Activated naive CD4-positive, alpha-beta T cell treated with anti-CD3 and anti-CD28 coated beads, Interleukin-2, amount 50 U/mL, for 72 hours (primary cell): ENCODE results near the gene KLF13. TPM values are rescaled to one million over a fixed set of nuclear protein-coding genes. Genes with fewer than 3 reads are reported as not detected.

ENCODE experiments used
- ATAC-seq, 2 donors: fragments of 150-1000 bp; cut with Tn5 transposase; 2 replicates each; pipeline ENCODE4 v1.10.0; 2021; ENCODE audit warnings: mild to moderate bottlenecking in 2 of 2, moderate library complexity in 2 of 2
- DNase-seq, 2 donors: peaks; one replicate each; pipeline ENCODE4 v3.0.0; 2021 to 2022; ENCODE audit warnings: low spot score in 2 of 2
- H3K27ac Mint-ChIP-seq, 2 donors: one replicate each; pipeline ENCODE4 v1.8.0; 2022; ENCODE audit warnings: mild to moderate bottlenecking in 2 of 2, mixed read lengths in 2 of 2
- H3K36me3 Mint-ChIP-seq, 2 donors: one replicate each; pipeline ENCODE4 v1.8.0; 2022; ENCODE audit warnings: mixed read lengths in 2 of 2
- H3K9me3 Mint-ChIP-seq, 2 donors: one replicate each; pipeline ENCODE4 v1.8.0; 2022; ENCODE audit warnings: mixed read lengths in 2 of 2
- total RNA-seq, 2 donors: library from RNA; stranded (reverse); gene quantifications; one replicate each; pipeline ENCODE4 v1.2.3, GENCODE V29; 2022

The KLF13 gene
- total RNA-seq, 2 donors from 2014 or later = 124 to 161 TPM

- H3K36me3 Mint-ChIP-seq = no peaks in the 10 kb centered on the region
- H3K9me3 Mint-ChIP-seq = no peaks in the 10 kb centered on the region
- DNase-seq (peak in 1 of 2 donors; percentile 44), ATAC-seq (no peak)
- H3K27ac Mint-ChIP-seq = peak overlapping the region in 1 of 2 donors; percentile 44
Measured at GRCh38 chr15:31296646-31297574, 29.7 kb upstream of the KLF13 start.

- DNase-seq = peak in 1 of 2 donors; percentile 31
- H3K36me3 Mint-ChIP-seq = no peaks in the 10 kb centered on the region
- H3K9me3 Mint-ChIP-seq = no peaks in the 10 kb centered on the region
- no peak for ATAC-seq
- H3K27ac Mint-ChIP-seq = peak overlapping the region in 1 of 2 donors; percentile 44
Measured at GRCh38 chr15:31297575-31298456, 28.8 kb upstream of the KLF13 start.

- DNase-seq (peak in 1 of 2 donors; percentile 52), ATAC-seq (no peak)
- no peaks in the 10 kb centered on the region for H3K36me3 Mint-ChIP-seq
- no peaks in the 10 kb centered on the region for H3K9me3 Mint-ChIP-seq
- H3K27ac Mint-ChIP-seq = no peak overlapping the region
Measured at GRCh38 chr15:31298707-31299172, 27.9 kb upstream of the KLF13 start.

GRCh38 chr15:31300208-31300661 is 26.4 kb upstream of the KLF13 start:
- DNase-seq = peak in 1 of 2 donors; percentile 50
- Mint-ChIP-seq H3K27ac (no peak overlapping the region), H3K36me3 (no peaks in the 10 kb centered on the region), H3K9me3 (no peaks in the 10 kb centered on the region)
- ATAC-seq = no peak

GRCh38 chr15:31300981-31301672 is 25.5 kb upstream of the KLF13 start:
- ATAC-seq = no peak
- Mint-ChIP-seq H3K9me3 (no peaks in the 10 kb centered on the region), H3K36me3 (no peaks in the 10 kb centered on the region), H3K27ac (no peak overlapping the region)
- DNase-seq = no peak

GRCh38 chr15:31301673-31301990 is 25.0 kb upstream of the KLF13 start:
- Mint-ChIP-seq H3K9me3 (no peaks in the 10 kb centered on the region), H3K27ac (no peak overlapping the region), H3K36me3 (no peaks in the 10 kb centered on the region)
- ATAC-seq (no peak), DNase-seq (no peak)

- Mint-ChIP-seq H3K36me3 (no peaks in the 10 kb centered on the region), H3K27ac (peak overlapping the region; percentile 39 to 53), H3K9me3 (no peaks in the 10 kb centered on the region)
- DNase-seq = peak in 1 of 2 donors; percentile 35
- no peak for ATAC-seq
Measured at GRCh38 chr15:31302029-31302657, 24.5 kb upstream of the KLF13 start.

- Mint-ChIP-seq H3K9me3 (no peaks in the 10 kb centered on the region), H3K27ac (peak overlapping the region in 1 of 2 donors; percentile 39), H3K36me3 (no peaks in the 10 kb centered on the region)
- peak in 1 of 2 donors; percentile 45 for DNase-seq
- peak; percentile 33 to 51 for ATAC-seq
Measured at GRCh38 chr15:31302778-31303725, 23.6 kb upstream of the KLF13 start.

GRCh38 chr15:31303726-31304648 is 22.6 kb upstream of the KLF13 start:
- Mint-ChIP-seq H3K36me3 (no peaks in the 10 kb centered on the region), H3K27ac (no peak overlapping the region), H3K9me3 (no peaks in the 10 kb centered on the region)
- DNase-seq (peak in 1 of 2 donors; percentile 51), ATAC-seq (no peak)

GRCh38 chr15:31304751-31305365 is 21.8 kb upstream of the KLF13 start:
- Mint-ChIP-seq H3K9me3 (no peaks in the 10 kb centered on the region), H3K36me3 (no peaks in the 10 kb centered on the region), H3K27ac (no peak overlapping the region)
- peak in 1 of 2 donors; percentile 41 for DNase-seq
- ATAC-seq = peak in 1 of 2 donors; percentile 13

GRCh38 chr15:31305375-31305774 is 21.3 kb upstream of the KLF13 start:
- no peak overlapping the region for H3K27ac Mint-ChIP-seq
- ATAC-seq = no peak
- H3K9me3 Mint-ChIP-seq = no peaks in the 10 kb centered on the region
- H3K36me3 Mint-ChIP-seq = no peaks in the 10 kb centered on the region
- no peak for DNase-seq

GRCh38 chr15:31305796-31306425 is 20.7 kb upstream of the KLF13 start:
- no peaks in the 10 kb centered on the region for H3K36me3 Mint-ChIP-seq
- ATAC-seq = no peak
- peak in 1 of 2 donors; percentile 51 for DNase-seq
- no peaks in the 10 kb centered on the region for H3K9me3 Mint-ChIP-seq
- no peak overlapping the region for H3K27ac Mint-ChIP-seq

- H3K36me3 Mint-ChIP-seq = no peaks in the 10 kb centered on the region
- peak in 1 of 2 donors; percentile 47 for DNase-seq
Measured at GRCh38 chr15:31306426-31307269, 20.0 kb upstream of the KLF13 start.

More at GRCh38 chr15:31306426-31307269, 20.0 kb upstream of the KLF13 start:
- ATAC-seq = no peak
- H3K9me3 Mint-ChIP-seq = no peaks in the 10 kb centered on the region
- H3K27ac Mint-ChIP-seq = no peak overlapping the region
